CD4-positive, CD25-positive, alpha-beta regulatory T cell (primary cell): Measurements from ENCODE around the gene MGAT5. TPM values are rescaled to one million over a fixed set of nuclear protein-coding genes. Genes with fewer than 3 reads are reported as not detected.

Experiments used
- ATAC-seq, 2 donors: fragments of 150-1000 bp; cut with Tn5 transposase; one replicate each; pipeline ENCODE4 v1.10.0; 2021; ENCODE audit warnings: low read depth in 2 of 2, moderate number of reproducible peaks in 2 of 2, moderate library complexity in 1 of 2
- DNase-seq, 3 donors: peaks; one replicate each; pipeline versions ENCODE4 v3.0.0 to v3.0.0-alpha.2; 2012 to 2022; ENCODE audit warnings: mixed read lengths in 1 of 3
- H3K27ac ChIP-seq: one replicate; pipeline ENCODE4 v1.7.0; 2013; ENCODE audit warnings: mild to moderate bottlenecking, low read length; ENCODE audit not compliant: insufficient read depth, poor library complexity, severe bottlenecking
- H3K27me3 ChIP-seq: one replicate; pipeline ENCODE4 v1.7.0; 2013; ENCODE audit warnings: low read length; ENCODE audit not compliant: control insufficient read depth, insufficient read depth
- H3K36me3 ChIP-seq: one replicate; pipeline ENCODE4 v1.7.0; 2013; ENCODE audit warnings: mild to moderate bottlenecking, low read length, moderate library complexity; ENCODE audit not compliant: control insufficient read depth, insufficient read depth
- H3K4me1 ChIP-seq: 2 replicates; pipeline ENCODE4 v1.7.0; 2013; ENCODE audit warnings: mild to moderate bottlenecking, low read length; ENCODE audit not compliant: insufficient read depth, control insufficient read depth, poor library complexity, severe bottlenecking
- H3K4me3 ChIP-seq: one replicate; pipeline ENCODE4 v1.7.0; 2013; ENCODE audit warnings: low read depth, mild to moderate bottlenecking, low read length, moderate library complexity
- H3K9me3 ChIP-seq, 2 experiments: 1 replicate in 1 of 2; 2 replicates in 1 of 2; pipeline ENCODE4 v1.7.0; 2013; ENCODE audit warnings: low read length in 2 of 2, mild to moderate bottlenecking in 1 of 2, moderate library complexity in 1 of 2; ENCODE audit not compliant: control insufficient read depth in 2 of 2
- H3K27ac Mint-ChIP-seq, 3 donors: one replicate each; pipeline ENCODE4 v1.8.0; 2020 to 2022; ENCODE audit warnings: mild to moderate bottlenecking in 3 of 3, mixed read lengths in 3 of 3, moderate library complexity in 2 of 3
- H3K27me3 Mint-ChIP-seq: one replicate; pipeline ENCODE4 v1.8.0; 2022; ENCODE audit warnings: mild to moderate bottlenecking, mixed read lengths
- H3K36me3 Mint-ChIP-seq: one replicate; pipeline ENCODE4 v1.8.0; 2020; ENCODE audit warnings: mixed read lengths
- H3K4me1 Mint-ChIP-seq, 4 donors: one replicate each; pipeline ENCODE4 v1.8.0; 2020 to 2022; ENCODE audit warnings: mixed read lengths in 4 of 4, mild to moderate bottlenecking in 1 of 4
- H3K4me3 Mint-ChIP-seq, 4 donors: one replicate each; pipeline ENCODE4 v1.8.0; 2020 to 2022; ENCODE audit warnings: mild to moderate bottlenecking in 4 of 4, mixed read lengths in 4 of 4, moderate library complexity in 3 of 4
- H3K9me3 Mint-ChIP-seq, 7 donors: one replicate each; pipeline ENCODE4 v1.8.0; 2020 to 2022; ENCODE audit warnings: mixed read lengths in 7 of 7, mild to moderate bottlenecking in 3 of 7, moderate library complexity in 2 of 7
- polyA plus RNA-seq, 4 donors: library from polyadenylated mRNA; unstranded; fragments of 300-500 nt; fragmentation: Illumina TruSeq; gene quantifications; one replicate each; pipeline ENCODE4 v1.2.3, GENCODE V29; 2021
- total RNA-seq: library from RNA; stranded (reverse); gene quantifications from one replicate; pipeline ENCODE4 v1.2.3, GENCODE V29; 2022

Gene MGAT5
- total and polyA plus RNA-seq, 5 donors from 2014 or later: 3.6 to 68.8 (median 6.9) TPM

GRCh38 chr2:134482131-134482723 lies 228.4 kb downstream of the MGAT5 start:
- Mint-ChIP-seq H3K27ac (no peak overlapping the region), H3K36me3 (no peaks in the 10 kb centered on the region), H3K27me3 (peaks cover 8% of the 10 kb centered on the region), H3K9me3 (peaks cover 0 to 1% (median 0%) of the 10 kb centered on the region in 7 donors), H3K4me3 (no peak overlapping the region), H3K4me1 (no peaks in the 10 kb centered on the region)
- ATAC-seq (no peak), DNase-seq (no peak)
- no peaks in the 10 kb centered on the region for H3K36me3 ChIP-seq
- peaks cover 1% of the 10 kb centered on the region for H3K27me3 ChIP-seq
- H3K4me3 ChIP-seq: no peak overlapping the region
- H3K9me3 ChIP-seq: no peaks in the 10 kb centered on the region
- H3K4me1 ChIP-seq: no peaks in the 10 kb centered on the region
- no peak overlapping the region for H3K27ac ChIP-seq

- H3K36me3 Mint-ChIP-seq: no peaks in the 10 kb centered on the region
- peaks cover 8% of the 10 kb centered on the region for H3K27me3 Mint-ChIP-seq
These were observed 229.0 kb downstream of the MGAT5 start for GRCh38 chr2:134482766-134483340.

GRCh38 chr2:134489732-134490384 lies 236.0 kb downstream of the MGAT5 start:
- peaks cover 4% of the 10 kb centered on the region for H3K27me3 ChIP-seq
- Mint-ChIP-seq H3K27me3 (peaks cover 21% of the 10 kb centered on the region), H3K4me1 (peaks cover 0 to 2% (median 0%) of the 10 kb centered on the region in 4 donors), H3K27ac (no peak overlapping the region), H3K9me3 (peaks cover 0 to 1% (median 0%) of the 10 kb centered on the region in 7 donors), H3K4me3 (no peak overlapping the region), H3K36me3 (no peaks in the 10 kb centered on the region)
- DNase-seq: no peak
- no peaks in the 10 kb centered on the region for H3K4me1 ChIP-seq
- ATAC-seq: no peak
- H3K36me3 ChIP-seq: no peaks in the 10 kb centered on the region
- no peak overlapping the region for H3K4me3 ChIP-seq
- no peak overlapping the region for H3K27ac ChIP-seq
- H3K9me3 ChIP-seq: no peaks in the 10 kb centered on the region

More at GRCh38 chr2:134482766-134483340, 229.0 kb downstream of the MGAT5 start:
- Histone ChIP-seq H3K27me3 (peaks cover 1% of the 10 kb centered on the region), H3K9me3 (no peaks in the 10 kb centered on the region), H3K27ac (no peak overlapping the region), H3K4me3 (no peak overlapping the region), H3K36me3 (no peaks in the 10 kb centered on the region), H3K4me1 (no peaks in the 10 kb centered on the region)
- Mint-ChIP-seq H3K4me3 (no peak overlapping the region), H3K9me3 (peaks cover 0 to 1% (median 0%) of the 10 kb centered on the region in 7 donors), H3K27ac (no peak overlapping the region), H3K4me1 (no peaks in the 10 kb centered on the region)
- no peak for ATAC-seq
- DNase-seq: no peak

- peaks cover 0 to 2% (median 0%) of the 10 kb centered on the region in 4 donors for H3K4me1 Mint-ChIP-seq
- H3K27ac ChIP-seq: no peak overlapping the region
- no peak overlapping the region for H3K4me3 ChIP-seq
- no peaks in the 10 kb centered on the region for H3K9me3 ChIP-seq
- peaks cover 4% of the 10 kb centered on the region for H3K27me3 ChIP-seq
- ATAC-seq: no peak
- no peaks in the 10 kb centered on the region for H3K4me1 ChIP-seq
- H3K9me3 Mint-ChIP-seq: peaks cover 0 to 1% (median 0%) of the 10 kb centered on the region in 7 donors
- H3K27me3 Mint-ChIP-seq: peaks cover 20% of the 10 kb centered on the region
- no peak for DNase-seq
- no peak overlapping the region for H3K4me3 Mint-ChIP-seq
- H3K36me3 ChIP-seq: no peaks in the 10 kb centered on the region
- H3K36me3 Mint-ChIP-seq: no peaks in the 10 kb centered on the region
- no peak overlapping the region for H3K27ac Mint-ChIP-seq
These were observed 236.7 kb downstream of the MGAT5 start for GRCh38 chr2:134490559-134490958.

GRCh38 chr2:134491022-134491421 lies 237.2 kb downstream of the MGAT5 start:
- Mint-ChIP-seq H3K4me1 (peaks cover 0 to 2% (median 0%) of the 10 kb centered on the region in 4 donors), H3K27me3 (peaks cover 19% of the 10 kb centered on the region), H3K27ac (no peak overlapping the region), H3K36me3 (no peaks in the 10 kb centered on the region), H3K4me3 (no peak overlapping the region), H3K9me3 (peaks cover 0 to 1% (median 0%) of the 10 kb centered on the region in 7 donors)
- H3K9me3 ChIP-seq: no peaks in the 10 kb centered on the region
- H3K27me3 ChIP-seq: peaks cover 4% of the 10 kb centered on the region
- DNase-seq (no peak), ATAC-seq (no peak)
- no peaks in the 10 kb centered on the region for H3K36me3 ChIP-seq
- no peak overlapping the region for H3K27ac ChIP-seq
- H3K4me3 ChIP-seq: no peak overlapping the region
- no peaks in the 10 kb centered on the region for H3K4me1 ChIP-seq

GRCh38 chr2:134491771-134492441 lies 238.0 kb downstream of the MGAT5 start:
- H3K4me1 ChIP-seq: no peaks in the 10 kb centered on the region
- no peaks in the 10 kb centered on the region for H3K36me3 ChIP-seq
- Mint-ChIP-seq H3K27ac (no peak overlapping the region), H3K27me3 (peaks cover 22% of the 10 kb centered on the region), H3K4me3 (no peak overlapping the region), H3K36me3 (no peaks in the 10 kb centered on the region), H3K9me3 (peaks cover 0 to 2% (median 0%) of the 10 kb centered on the region in 7 donors), H3K4me1 (peaks cover 0 to 2% (median 0%) of the 10 kb centered on the region in 4 donors)
- peaks cover 4% of the 10 kb centered on the region for H3K27me3 ChIP-seq
- DNase-seq (no peak), ATAC-seq (no peak)
- no peak overlapping the region for H3K4me3 ChIP-seq
- no peak overlapping the region for H3K27ac ChIP-seq
- H3K9me3 ChIP-seq: no peaks in the 10 kb centered on the region

GRCh38 chr2:134493797-134494196 lies 239.9 kb downstream of the MGAT5 start:
- no peaks in the 10 kb centered on the region for H3K4me1 ChIP-seq
- Mint-ChIP-seq H3K4me3 (no peak overlapping the region), H3K9me3 (peaks cover 0 to 4% (median 0%) of the 10 kb centered on the region in 7 donors), H3K27ac (no peak overlapping the region), H3K36me3 (no peaks in the 10 kb centered on the region), H3K27me3 (peaks cover 20% of the 10 kb centered on the region), H3K4me1 (peaks cover 0 to 2% (median 0%) of the 10 kb centered on the region in 4 donors)
- H3K9me3 ChIP-seq: no peaks in the 10 kb centered on the region
- DNase-seq (no peak), ATAC-seq (no peak)
- no peak overlapping the region for H3K4me3 ChIP-seq
- H3K27me3 ChIP-seq: peaks cover 4% of the 10 kb centered on the region
- no peaks in the 10 kb centered on the region for H3K36me3 ChIP-seq
- no peak overlapping the region for H3K27ac ChIP-seq
